SU-DHL-6 (cell line): ENCODE results near the gene DNM1.
"Not testable (repeated sequence)": the region's sequence is repeated elsewhere in the genome, so short reads cannot be mapped to it uniquely, and the experiment has no call there.

Experiments used
- H2AFZ ChIP-seq: fragments of 200-600 bp; sonication (generic); 2 replicates; pipeline ENCODE4 v1.6.1; 2014; ENCODE audit warnings: low read depth, mild to moderate bottlenecking, moderate library complexity, mixed read lengths, antibody characterized with exemption, low read length; ENCODE audit not compliant: severe bottlenecking
- H3F3A ChIP-seq: fragments of 200-600 bp; shearing (Covaris generic); 2 replicates; pipeline ENCODE4 v1.6.0; 2016; ENCODE audit warnings: antibody characterized with exemption, mild to moderate bottlenecking; ENCODE audit not compliant: insufficient read depth
- H3K27ac ChIP-seq: fragments of 200-600 bp; sonication (generic); 2 replicates; pipeline ENCODE4 v1.5.1; 2016; ENCODE audit warnings: low read depth, mild to moderate bottlenecking, low read length, moderate library complexity, mixed read lengths
- H3K27me3 ChIP-seq: fragments of 200-600 bp; sonication (generic), shearing (Covaris generic); 2 replicates; pipeline ENCODE4 v1.6.0; 2014; ENCODE audit warnings: mild to moderate bottlenecking, low read length
- H3K36me3 ChIP-seq: fragments of 200-600 bp; sonication (generic); 2 replicates; pipeline ENCODE4 v1.6.1; 2014; ENCODE audit warnings: mild to moderate bottlenecking, low read length, mixed read lengths
- H3K4me2 ChIP-seq: fragments of 300-600, 200-600 bp; shearing (Covaris generic), sonication (generic); 2 replicates; pipeline ENCODE4 v1.6.0; 2014; ENCODE audit warnings: low read length, low read depth, mild to moderate bottlenecking; ENCODE audit not compliant: poor library complexity, severe bottlenecking
- H3K4me3 ChIP-seq: fragments of 200-600 bp; sonication (generic); 2 replicates; pipeline ENCODE4 v1.5.1; 2014; ENCODE audit warnings: antibody characterized with exemption, low read length, mild to moderate bottlenecking, mixed read lengths; ENCODE audit not compliant: insufficient read depth, poor library complexity, severe bottlenecking
- H3K79me2 ChIP-seq: fragments of 200-600 bp; sonication (generic); 2 replicates; pipeline ENCODE4 v1.6.1; 2014; ENCODE audit warnings: mild to moderate bottlenecking, low read length, moderate library complexity; ENCODE audit not compliant: insufficient read depth
- H3K9ac ChIP-seq: fragments of 200-600 bp; sonication (generic); 2 replicates; pipeline ENCODE4 v1.7.0; 2014; ENCODE audit warnings: mild to moderate bottlenecking, low read length
- H3K9me2 ChIP-seq: fragments of 200-600 bp; sonication (generic); replicated peaks from 2 replicates; pipeline ENCODE4 v1.6.1; 2014; ENCODE audit warnings: low read length; ENCODE audit not compliant: insufficient read depth
- H3K9me3 ChIP-seq: fragments of 200-600 bp; sonication (generic); 2 replicates; pipeline ENCODE4 v1.6.1; 2014; ENCODE audit warnings: low read length, mixed read lengths; ENCODE audit not compliant: insufficient read depth
- H4K20me1 ChIP-seq: fragments of 200-600 bp; sonication (generic); 2 replicates; pipeline ENCODE4 v1.6.1; 2014; ENCODE audit warnings: low read depth, mild to moderate bottlenecking, antibody characterized with exemption, low read length, moderate library complexity, mixed read lengths
- EZH2phosphoT487 ChIP-seq: fragments of 200-600 bp; sonication (generic), shearing (Covaris generic); conservative IDR thresholded peaks from 2 replicates; pipeline ENCODE4 v1.6.1; 2018; ENCODE audit warnings: mild to moderate bottlenecking, antibody characterized with exemption, low read length, moderate library complexity, mixed read lengths
- TF ChIP-seq, protein P1 (sequence below): fragments of 200-600 bp; sonication (generic); IDR thresholded peaks from one replicate; pipeline ENCODE4 v1.5.1; 2017; ENCODE audit warnings: antibody characterized with exemption, mild to moderate bottlenecking, low read length, moderate library complexity; ENCODE audit not compliant: insufficient read depth, poor library complexity, severe bottlenecking

Gene DNM1

DNA sequence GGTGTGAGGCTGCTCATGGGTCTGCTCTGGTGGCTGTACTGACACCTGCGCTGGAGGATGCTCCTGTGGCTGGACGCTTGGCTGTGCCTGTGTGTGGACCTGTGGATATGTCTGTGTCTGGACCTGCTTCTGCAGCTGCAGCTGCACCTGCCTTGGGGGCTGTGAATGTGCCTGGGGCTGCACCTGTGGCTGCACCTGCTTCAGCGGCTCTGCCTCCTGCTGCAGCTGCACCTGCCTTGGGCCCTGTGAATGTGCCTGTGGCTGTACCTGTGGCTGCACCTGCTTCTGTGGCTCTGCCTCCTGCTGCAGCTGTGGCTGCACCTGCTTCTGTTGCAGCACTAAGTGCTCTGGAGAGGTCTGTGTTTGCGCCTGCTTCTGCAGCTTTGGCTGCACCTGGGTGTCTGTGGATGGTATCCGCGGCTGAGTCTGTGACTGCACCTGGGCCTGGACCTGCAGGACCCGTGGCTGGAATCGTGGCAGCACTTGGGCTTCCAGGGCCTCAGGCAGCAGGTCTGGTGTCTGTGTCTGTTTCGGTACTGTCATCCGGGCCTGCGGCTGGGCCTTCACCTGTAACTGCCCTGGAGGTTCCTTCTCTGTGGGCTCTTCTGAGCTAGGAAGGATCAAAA, 24.3 kb upstream of the DNM1 start:
- Histone ChIP-seq H3K9me3 (peaks cover 12% of the 10 kb centered on the region; the same call in 1 of the 2 replicates), H2AFZ (no peak overlapping the region), H3K36me3 (peaks cover 10% of the 10 kb centered on the region), H4K20me1 (no peaks in the 10 kb centered on the region), H3K79me2 (no peaks in the 10 kb centered on the region), H3F3A (0 out of 2 replicates have a peak, but pooled peaks cover 5% of the 10 kb centered on the region), H3K27me3 (no peaks in the 10 kb centered on the region), H3K9me2 (no peaks in the 10 kb centered on the region), H3K4me3 (no peak overlapping the region), H3K27ac (no peak overlapping the region), H3K4me2 (no peak overlapping the region), H3K9ac (no peak overlapping the region)
- TF ChIP-seq, protein P1, sequence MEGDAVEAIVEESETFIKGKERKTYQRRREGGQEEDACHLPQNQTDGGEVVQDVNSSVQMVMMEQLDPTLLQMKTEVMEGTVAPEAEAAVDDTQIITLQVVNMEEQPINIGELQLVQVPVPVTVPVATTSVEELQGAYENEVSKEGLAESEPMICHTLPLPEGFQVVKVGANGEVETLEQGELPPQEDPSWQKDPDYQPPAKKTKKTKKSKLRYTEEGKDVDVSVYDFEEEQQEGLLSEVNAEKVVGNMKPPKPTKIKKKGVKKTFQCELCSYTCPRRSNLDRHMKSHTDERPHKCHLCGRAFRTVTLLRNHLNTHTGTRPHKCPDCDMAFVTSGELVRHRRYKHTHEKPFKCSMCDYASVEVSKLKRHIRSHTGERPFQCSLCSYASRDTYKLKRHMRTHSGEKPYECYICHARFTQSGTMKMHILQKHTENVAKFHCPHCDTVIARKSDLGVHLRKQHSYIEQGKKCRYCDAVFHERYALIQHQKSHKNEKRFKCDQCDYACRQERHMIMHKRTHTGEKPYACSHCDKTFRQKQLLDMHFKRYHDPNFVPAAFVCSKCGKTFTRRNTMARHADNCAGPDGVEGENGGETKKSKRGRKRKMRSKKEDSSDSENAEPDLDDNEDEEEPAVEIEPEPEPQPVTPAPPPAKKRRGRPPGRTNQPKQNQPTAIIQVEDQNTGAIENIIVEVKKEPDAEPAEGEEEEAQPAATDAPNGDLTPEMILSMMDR, result no peak
- TF ChIP-seq EZH2phosphoT487, result no peak

DNA sequence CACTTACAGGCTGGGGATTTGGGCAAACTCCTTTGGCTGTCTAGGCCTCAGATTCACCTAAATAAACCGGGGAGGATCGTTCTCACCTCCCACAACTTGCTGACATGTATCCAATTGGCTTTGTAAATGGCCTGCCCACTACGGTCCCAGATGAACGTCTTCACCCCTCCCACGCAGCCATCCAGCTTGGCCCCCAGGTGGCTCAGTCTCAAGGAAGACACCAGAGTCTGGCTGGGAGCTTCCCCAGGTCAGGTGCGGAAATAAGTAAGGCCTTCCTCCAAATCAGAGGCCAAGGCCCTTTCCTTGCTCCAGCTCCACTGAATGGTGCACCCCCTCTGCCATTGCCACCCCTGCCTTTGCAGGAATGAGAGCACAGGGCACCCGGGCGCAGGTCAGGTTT, 23.2 kb upstream of the DNM1 start:
- Histone ChIP-seq H3K4me2 (no peak overlapping the region), H3K4me3 (no peak overlapping the region), H4K20me1 (no peaks in the 10 kb centered on the region), H2AFZ (no peak overlapping the region), H3K36me3 (peaks cover 10% of the 10 kb centered on the region), H3K27ac (no peak overlapping the region), H3K9me3 (peaks cover 12% of the 10 kb centered on the region; the same call in 1 of the 2 replicates), H3K9me2 (no peaks in the 10 kb centered on the region), H3K27me3 (no peaks in the 10 kb centered on the region), H3K9ac (no peak overlapping the region), H3K79me2 (no peaks in the 10 kb centered on the region), H3F3A (0 out of 2 replicates have a peak, but pooled peaks cover 5% of the 10 kb centered on the region)
- no peak for TF ChIP-seq EZH2phosphoT487
- TF ChIP-seq, protein P1, result no peak

DNA sequence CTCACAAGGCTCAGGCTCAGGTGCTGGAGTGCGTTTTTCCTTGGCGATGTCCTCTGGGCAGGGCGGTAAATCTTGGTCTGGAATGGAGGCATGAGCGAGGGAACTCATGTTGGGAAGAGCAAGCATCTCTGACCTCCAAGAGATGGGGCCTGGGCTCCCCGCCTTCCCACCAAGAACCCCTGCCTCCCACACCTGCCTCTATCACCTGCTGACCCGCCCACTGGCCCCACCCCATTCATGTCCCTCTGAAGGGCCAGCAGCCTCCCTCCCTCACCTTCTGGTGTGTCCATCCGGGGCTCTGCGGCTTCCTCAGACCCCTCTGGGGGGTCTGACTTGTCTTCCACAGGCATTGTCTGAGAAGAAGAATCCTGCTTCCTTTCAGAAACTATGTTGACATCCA, 22.7 kb upstream of the DNM1 start:
- peaks cover 10% of the 10 kb centered on the region for H3K36me3 ChIP-seq
- no peak overlapping the region for H2AFZ ChIP-seq
- TF ChIP-seq, protein P1, result no peak
- no peak for TF ChIP-seq EZH2phosphoT487
- H3F3A ChIP-seq, result 0 out of 2 replicates have a peak, but pooled peaks cover 5% of the 10 kb centered on the region
- no peaks in the 10 kb centered on the region for H3K9me2 ChIP-seq
- H3K79me2 ChIP-seq, result no peaks in the 10 kb centered on the region
- no peaks in the 10 kb centered on the region for H3K27me3 ChIP-seq
- no peak overlapping the region for H3K9ac ChIP-seq
- peaks cover 12% of the 10 kb centered on the region; the same call in 1 of the 2 replicates for H3K9me3 ChIP-seq
- H3K27ac ChIP-seq, result no peak overlapping the region
- no peak overlapping the region for H3K4me2 ChIP-seq
- no peaks in the 10 kb centered on the region for H4K20me1 ChIP-seq
- H3K4me3 ChIP-seq, result no peak overlapping the region

DNA sequence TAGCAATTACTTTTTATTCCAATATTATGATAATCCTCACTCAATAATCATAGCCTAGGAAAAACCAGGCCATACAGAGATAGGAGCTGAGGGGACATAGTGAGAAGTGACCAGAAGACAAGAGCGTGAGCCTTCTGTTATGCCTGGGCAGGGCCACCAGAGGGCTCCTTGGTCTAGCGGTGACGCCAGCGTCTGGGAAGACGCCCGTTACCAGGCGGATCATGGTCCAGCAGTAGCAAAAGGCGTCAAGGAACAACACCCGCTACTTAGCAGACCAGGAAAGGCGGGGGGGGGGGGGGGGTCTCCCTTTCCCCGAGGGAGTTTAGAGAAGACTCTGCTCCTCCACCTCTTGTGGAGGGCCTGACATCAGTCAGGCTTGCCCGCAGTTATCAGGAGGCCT, 21.7 kb upstream of the DNM1 start:
- not testable (repeated sequence) for H3K9ac ChIP-seq, H3F3A ChIP-seq, H3K27ac ChIP-seq, H2AFZ ChIP-seq, H3K27me3 ChIP-seq, H4K20me1 ChIP-seq, H3K4me2 ChIP-seq, H3K4me3 ChIP-seq, H3K9me2 ChIP-seq, H3K79me2 ChIP-seq
- Histone ChIP-seq H3K36me3 (peaks cover 10% of the 10 kb centered on the region), H3K9me3 (peaks cover 12% of the 10 kb centered on the region; the same call in 1 of the 2 replicates)
